ENCODE data around the gene ARRDC2.
"Not testable (repeated sequence)": the region's sequence is repeated elsewhere in the genome, so short reads cannot be mapped to it uniquely, and the experiment has no call there.

ARRDC2 gene

DNA sequence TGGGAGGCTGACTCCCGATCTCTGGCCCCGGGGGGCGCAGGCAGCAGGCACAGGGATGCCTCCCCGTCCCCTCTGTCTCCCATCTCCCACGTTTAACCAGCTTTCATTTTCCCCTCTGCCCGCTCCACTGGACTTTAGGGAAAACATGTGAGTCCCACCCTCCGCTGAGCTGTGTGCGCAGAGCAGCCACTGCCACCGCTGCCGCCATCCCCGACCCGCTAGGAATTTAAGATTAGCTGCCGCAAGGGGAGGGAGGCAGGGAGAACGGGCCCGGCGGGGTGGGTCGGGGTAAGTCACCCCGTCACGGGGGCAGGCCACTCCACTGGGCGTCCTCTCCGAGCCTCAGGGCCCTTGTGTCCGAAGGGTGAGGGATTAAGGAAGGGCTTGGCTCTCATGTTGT lies 25.5 kb upstream of the ARRDC2 start:
- H3K9ac ChIP-seq (ENCODE audit: low read length), result no peak overlapping the region
- H4K20me1 ChIP-seq (ENCODE audit: low read depth, low read length), result no peaks in the 10 kb centered on the region
- no peaks in the 10 kb centered on the region for H3K9me2 ChIP-seq (replicated peaks; ENCODE audit: insufficient read depth, low read length)

DNA sequence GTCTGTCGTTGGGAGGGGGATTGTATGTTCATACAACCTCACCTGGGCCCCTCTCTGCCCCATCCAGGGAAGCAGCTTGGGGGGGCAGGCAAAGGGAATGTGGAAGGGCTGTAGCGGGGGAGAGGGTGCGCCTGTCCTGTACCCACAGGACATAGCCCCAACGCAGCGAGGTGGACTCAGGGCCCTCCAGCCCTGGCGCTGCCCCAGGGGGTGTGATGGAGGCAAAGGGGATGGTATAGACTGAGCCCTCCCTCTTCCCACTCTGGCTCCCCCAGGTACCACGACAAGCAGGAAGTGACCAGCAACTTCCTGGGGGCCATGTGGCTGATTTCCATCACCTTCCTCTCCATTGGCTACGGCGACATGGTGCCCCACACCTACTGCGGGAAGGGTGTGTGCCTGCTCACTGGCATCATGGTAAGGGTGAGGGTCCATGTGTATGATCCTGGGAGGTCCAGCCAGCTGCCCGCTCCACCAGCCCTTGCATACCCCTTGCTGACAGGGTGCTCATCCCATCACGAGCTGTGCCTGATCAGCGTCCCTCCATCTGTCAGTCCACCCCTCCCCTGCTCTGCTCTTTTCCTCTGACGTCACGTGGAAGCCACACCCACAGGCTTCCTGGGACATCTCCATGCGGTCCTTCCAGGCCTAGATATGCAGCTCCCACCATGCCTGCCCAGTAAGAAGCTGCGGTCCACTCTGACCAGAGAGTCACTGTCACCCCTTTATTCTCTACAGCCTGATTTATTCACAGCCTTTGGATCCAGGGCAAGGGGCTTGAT lies 22.7 kb upstream of the ARRDC2 start:
- Histone ChIP-seq H3K9ac (ENCODE audit: low read length) (no peak overlapping the region), H3K9me3 (ENCODE audit: insufficient read depth, low read length) (no peaks in the 10 kb centered on the region), H3K36me3 (ENCODE audit: low read length) (no peaks in the 10 kb centered on the region), H3K27ac (ENCODE audit: low read depth, low read length) (no peak overlapping the region), H3F3A (ENCODE audit: insufficient read depth) (no peaks in the 10 kb centered on the region), H3K4me2 (ENCODE audit: low read depth, low read length, poor library complexity, severe bottlenecking) (no peak overlapping the region), H3K27me3 (ENCODE audit: low read length) (no peaks in the 10 kb centered on the region), H3K4me3 (ENCODE audit: insufficient read depth, low read length, poor library complexity, severe bottlenecking) (no peak overlapping the region), H3K79me2 (ENCODE audit: insufficient read depth, low read length) (no peaks in the 10 kb centered on the region), H2AFZ (ENCODE audit: low read depth, low read length, severe bottlenecking) (no peak overlapping the region), H3K9me2 (replicated peaks; ENCODE audit: insufficient read depth, low read length) (no peaks in the 10 kb centered on the region), H4K20me1 (ENCODE audit: low read depth, low read length) (no peaks in the 10 kb centered on the region)
- TF ChIP-seq CTCF (IDR thresholded peaks at IDR 0.05; ENCODE audit: insufficient read depth, low read length, poor library complexity, severe bottlenecking) (no peak), EZH2phosphoT487 (conservative IDR thresholded peaks at IDR 0.05; ENCODE audit: low read length) (no peak)

More for the DNA sequence above, 25.5 kb upstream of the ARRDC2 start:
- H3K79me2 ChIP-seq (ENCODE audit: insufficient read depth, low read length), result no peaks in the 10 kb centered on the region
- H2AFZ ChIP-seq (ENCODE audit: low read depth, low read length, severe bottlenecking), result no peak overlapping the region
- no peak overlapping the region for H3K4me3 ChIP-seq (ENCODE audit: insufficient read depth, low read length, poor library complexity, severe bottlenecking)
- H3K36me3 ChIP-seq (ENCODE audit: low read length), result no peaks in the 10 kb centered on the region
- TF ChIP-seq CTCF (IDR thresholded peaks at IDR 0.05; ENCODE audit: insufficient read depth, low read length, poor library complexity, severe bottlenecking) (no peak), EZH2phosphoT487 (conservative IDR thresholded peaks at IDR 0.05; ENCODE audit: low read length) (no peak)
- no peak overlapping the region for H3K4me2 ChIP-seq (ENCODE audit: low read depth, low read length, poor library complexity, severe bottlenecking)
- H3K27ac ChIP-seq (ENCODE audit: low read depth, low read length), result no peak overlapping the region
- peaks cover 5% of the 10 kb centered on the region for H3F3A ChIP-seq (ENCODE audit: insufficient read depth)
- no peaks in the 10 kb centered on the region for H3K9me3 ChIP-seq (ENCODE audit: insufficient read depth, low read length)
- no peaks in the 10 kb centered on the region for H3K27me3 ChIP-seq (ENCODE audit: low read length)

GRCh38 chr19:17986569-17986968 lies 21.4 kb upstream of the ARRDC2 start:
- H3K9me2 ChIP-seq (replicated peaks; ENCODE audit: insufficient read depth, low read length); H3K27me3 ChIP-seq (ENCODE audit: low read length); H3K4me2 ChIP-seq (ENCODE audit: low read depth, low read length, poor library complexity, severe bottlenecking); H3K9me3 ChIP-seq (ENCODE audit: insufficient read depth, low read length); H4K20me1 ChIP-seq (ENCODE audit: low read depth, low read length); H3K27ac ChIP-seq (ENCODE audit: low read depth, low read length); H2AFZ ChIP-seq (ENCODE audit: low read depth, low read length, severe bottlenecking); H3F3A ChIP-seq (ENCODE audit: insufficient read depth); H3K36me3 ChIP-seq (ENCODE audit: low read length); H3K4me3 ChIP-seq (ENCODE audit: insufficient read depth, low read length, poor library complexity, severe bottlenecking); H3K79me2 ChIP-seq (ENCODE audit: insufficient read depth, low read length); H3K9ac ChIP-seq (ENCODE audit: low read length): not testable (repeated sequence)

- Histone ChIP-seq H3K27me3 (ENCODE audit: low read length) (no peaks in the 10 kb centered on the region), H3K36me3 (ENCODE audit: low read length) (no peaks in the 10 kb centered on the region), H3K4me3 (ENCODE audit: insufficient read depth, low read length, poor library complexity, severe bottlenecking) (no peak overlapping the region), H3K9ac (ENCODE audit: low read length) (no peak overlapping the region), H3K27ac (ENCODE audit: low read depth, low read length) (no peak overlapping the region), H3F3A (ENCODE audit: insufficient read depth) (no peaks in the 10 kb centered on the region), H2AFZ (ENCODE audit: low read depth, low read length, severe bottlenecking) (no peak overlapping the region), H3K79me2 (ENCODE audit: insufficient read depth, low read length) (no peaks in the 10 kb centered on the region), H3K4me2 (ENCODE audit: low read depth, low read length, poor library complexity, severe bottlenecking) (no peak overlapping the region), H4K20me1 (ENCODE audit: low read depth, low read length) (no peaks in the 10 kb centered on the region), H3K9me3 (ENCODE audit: insufficient read depth, low read length) (no peaks in the 10 kb centered on the region), H3K9me2 (replicated peaks; ENCODE audit: insufficient read depth, low read length) (no peaks in the 10 kb centered on the region)
- TF ChIP-seq EZH2phosphoT487 (conservative IDR thresholded peaks at IDR 0.05; ENCODE audit: low read length), result no peak
- TF ChIP-seq CTCF (IDR thresholded peaks at IDR 0.05; ENCODE audit: insufficient read depth, low read length, poor library complexity, severe bottlenecking), result no peak
These were observed 19.8 kb upstream of the ARRDC2 start for GRCh38 chr19:17988161-17988560.

Measured in SU-DHL-6 (cell line).